GM23338 (cell line): ENCODE results near the gene DNAJC7. TPM values are rescaled to one million over a fixed set of nuclear protein-coding genes. Genes with fewer than 3 reads are reported as not detected.
"Not testable (repeated sequence)": the region's sequence is repeated elsewhere in the genome, so short reads cannot be mapped to it uniquely, and the experiment has no call there.

Experiments
- ATAC-seq: fragments of 200-7000 bp; cut with Tn5 transposase; 3 replicates; pipeline ENCODE4 v1.9.1; 2020
- DNase-seq: peaks from one replicate; pipeline ENCODE4 v3.0.0-alpha.2; 2015; ENCODE audit warnings: low spot score
- H2AFZ ChIP-seq: fragments of 200-600 bp; sonication (generic); 2 replicates; pipeline ENCODE4 v1.8.0; 2016; ENCODE audit warnings: antibody characterized with exemption, mild to moderate bottlenecking, moderate library complexity
- H3F3A ChIP-seq: fragments of 200-600 bp; sonication (generic); replicated peaks from 2 replicates; pipeline ENCODE4 v1.8.0; 2017; ENCODE audit warnings: antibody characterized with exemption, mixed run types, low read depth
- H3K27ac ChIP-seq: fragments of 200-600 bp; sonication (generic); 2 replicates; pipeline ENCODE4 v1.6.1; 2016; ENCODE audit warnings: low read depth
- H3K27me3 ChIP-seq: fragments of 200-600 bp; sonication (generic); 2 replicates; pipeline ENCODE4 v1.8.0; 2016; ENCODE audit warnings: mild to moderate bottlenecking, mixed run types, moderate library complexity; ENCODE audit not compliant: insufficient read depth
- H3K36me3 ChIP-seq: fragments of 200-600 bp; sonication (generic); 2 replicates; pipeline ENCODE4 v1.8.0; 2016; ENCODE audit warnings: mild to moderate bottlenecking; ENCODE audit not compliant: insufficient read depth
- H3K4me1 ChIP-seq: fragments of 200-600 bp; sonication (generic); 2 replicates; pipeline ENCODE4 v1.8.0; 2016; ENCODE audit warnings: mild to moderate bottlenecking, moderate library complexity; ENCODE audit not compliant: insufficient read depth
- H3K4me2 ChIP-seq: fragments of 200-600 bp; sonication (generic); 2 replicates; pipeline ENCODE4 v1.7.1; 2017; ENCODE audit warnings: mixed run types
- H3K4me3 ChIP-seq: fragments of 200-600 bp; sonication (generic); 2 replicates; pipeline ENCODE4 v1.6.1; 2016; ENCODE audit warnings: mixed run types
- H3K79me2 ChIP-seq: fragments of 200-600 bp; sonication (generic); replicated peaks from 2 replicates; pipeline ENCODE4 v1.8.0; 2017; ENCODE audit warnings: mild to moderate bottlenecking; ENCODE audit not compliant: insufficient read depth
- H3K9me2 ChIP-seq: fragments of 200-600 bp; sonication (generic); 2 replicates; pipeline ENCODE4 v1.8.0; 2017; ENCODE audit not compliant: insufficient read depth
- H4K20me1 ChIP-seq: fragments of 200-600 bp; sonication (generic); replicated peaks from 2 replicates; pipeline ENCODE4 v1.8.0; 2017; ENCODE audit warnings: mild to moderate bottlenecking; ENCODE audit not compliant: insufficient read depth
- H3K27ac Mint-ChIP-seq: 2 replicates; pipeline ENCODE4 v1.8.0; 2020; ENCODE audit warnings: inconsistent platforms, mild to moderate bottlenecking, moderate library complexity, mixed read lengths
- H3K27me3 Mint-ChIP-seq: 3 replicates; pipeline ENCODE4 v1.8.0; 2022; ENCODE audit warnings: low read depth, mild to moderate bottlenecking, moderate library complexity, mixed read lengths, inconsistent platforms; ENCODE audit not compliant: insufficient read depth, poor library complexity
- H3K36me3 Mint-ChIP-seq: 3 replicates; pipeline ENCODE4 v1.8.0; 2021; ENCODE audit warnings: low read depth, mild to moderate bottlenecking, inconsistent platforms, moderate library complexity, mixed read lengths
- H3K4me1 Mint-ChIP-seq: 3 replicates; pipeline ENCODE4 v1.8.0; 2020; ENCODE audit warnings: mild to moderate bottlenecking, inconsistent platforms, mixed read lengths
- H3K4me3 Mint-ChIP-seq: 3 replicates; pipeline ENCODE4 v1.8.0; 2021; ENCODE audit warnings: moderate library complexity, mild to moderate bottlenecking, inconsistent platforms, mixed read lengths
- H3K9me3 Mint-ChIP-seq: 3 replicates; pipeline ENCODE4 v1.8.0; 2020; ENCODE audit warnings: moderate library complexity, mild to moderate bottlenecking, inconsistent platforms, mixed read lengths
- CREB1 ChIP-seq: fragments of 250-450 bp; sonication (Bioruptor Pico); IDR thresholded peaks from 2 replicates; pipeline ENCODE4 v1.5.0; 2020; ENCODE audit warnings: low read depth, mild to moderate bottlenecking, moderate library complexity
- EZH2 ChIP-seq: fragments of 200-600 bp; sonication (generic); IDR thresholded peaks from one replicate; pipeline ENCODE4 v1.8.0; 2017; ENCODE audit warnings: antibody characterized with exemption, mild to moderate bottlenecking, low read depth; ENCODE audit not compliant: unreplicated experiment
- EZH2phosphoT487 ChIP-seq: fragments of 200-600 bp; sonication (generic); IDR thresholded peaks from one replicate; pipeline ENCODE4 v1.8.1; 2018; ENCODE audit warnings: antibody characterized with exemption; ENCODE audit not compliant: unreplicated experiment
- NANOG ChIP-seq: IDR thresholded peaks from 2 replicates; pipeline ENCODE4 v1.6.1; 2016; ENCODE audit warnings: antibody characterized with exemption, borderline replicate concordance
- REST ChIP-seq: IDR thresholded peaks from one replicate; pipeline ENCODE4 v1.6.1; 2018; ENCODE audit warnings: antibody characterized with exemption; ENCODE audit not compliant: unreplicated experiment
- STAT1 ChIP-seq: IDR thresholded peaks from one replicate; pipeline ENCODE4 v1.6.1; 2016; ENCODE audit warnings: antibody characterized with exemption; ENCODE audit not compliant: unreplicated experiment
- ZNF331 ChIP-seq: fragments of 250-450 bp; sonication (Bioruptor Pico); IDR thresholded peaks from 2 replicates; pipeline ENCODE4 v1.5.0; 2020; ENCODE audit warnings: low read depth, mild to moderate bottlenecking, moderate library complexity
- ZNF462 ChIP-seq: fragments of 250-450 bp; sonication (Bioruptor Pico); IDR thresholded peaks from 2 replicates; pipeline ENCODE4 v1.5.0; 2020; ENCODE audit warnings: mild to moderate bottlenecking, moderate library complexity
- polyA plus RNA-seq: library from polyadenylated mRNA; unstranded; fragments of >200 nt; fragmentation: Nextera tagmentation; extraction: Ambion mirVana; gene quantifications from 2 replicates; pipeline ENCODE4 v1.2.1, GENCODE V29; 2016
- total RNA-seq: library from RNA; depleted of rRNA; stranded (reverse); fragments of >200 nt; shearing (Covaris generic); gene quantifications from 2 replicates; pipeline ENCODE4 v1.2.3, GENCODE V29; 2014

DNAJC7 gene
- total and polyA plus RNA-seq, 2 experiments from 2014 or later, result 139 to 141 TPM

- TF ChIP-seq ZNF462 (CRISPR knock-in tag), result no peak
- no peak for TF ChIP-seq ZNF331 (CRISPR knock-in tag)
- no peak for TF ChIP-seq EZH2phosphoT487
- no peak for TF ChIP-seq STAT1
- no peak for TF ChIP-seq EZH2
- no peak for TF ChIP-seq REST
- TF ChIP-seq NANOG, result no peak
- TF ChIP-seq CREB1, result no peak
Measured at GRCh38 chr17:41932816-41933389, 84.3 kb downstream of the DNAJC7 start (continued).

- not testable (repeated sequence) for H3F3A ChIP-seq, ATAC-seq, H3K4me2 ChIP-seq, H3K9me2 ChIP-seq, H3K9me3 Mint-ChIP-seq, H3K79me2 ChIP-seq, H3K27ac Mint-ChIP-seq, H3K27ac ChIP-seq, H3K36me3 Mint-ChIP-seq, H3K36me3 ChIP-seq, DNase-seq, H4K20me1 ChIP-seq, H3K4me1 ChIP-seq, H2AFZ ChIP-seq, H3K4me3 ChIP-seq, H3K27me3 ChIP-seq, H3K4me3 Mint-ChIP-seq
- Mint-ChIP-seq H3K27me3 (peaks cover 19% of the 10 kb centered on the region), H3K4me1 (peaks cover 14% of the 10 kb centered on the region)
Measured at GRCh38 chr17:41931715-41932114, 85.5 kb downstream of the DNAJC7 start.

GRCh38 chr17:41930833-41931156 is 86.4 kb downstream of the DNAJC7 start:
- ATAC-seq, H2AFZ ChIP-seq, DNase-seq, H3K27me3 ChIP-seq, H3K36me3 Mint-ChIP-seq, H3K9me2 ChIP-seq, H3K79me2 ChIP-seq, H3K36me3 ChIP-seq, H3K27ac ChIP-seq, H3K9me3 Mint-ChIP-seq, H3F3A ChIP-seq, H4K20me1 ChIP-seq, H3K4me1 ChIP-seq: not testable (repeated sequence)
- Mint-ChIP-seq H3K4me1 (peaks cover 14% of the 10 kb centered on the region), H3K4me3 (peak overlapping the region; percentile 89), H3K27me3 (peaks cover 19% of the 10 kb centered on the region), H3K27ac (peak overlapping the region; percentile 75)
- Histone ChIP-seq H3K4me2 (peak overlapping the region; percentile 77), H3K4me3 (peak overlapping the region; percentile 64)
